Heart left ventricle (tissue), 16 donors: ENCODE measurements around the gene TMEM266. TPM values are rescaled to one million over a fixed set of nuclear protein-coding genes. Genes with fewer than 3 reads are reported as not detected.

Experiments used
- ATAC-seq, 4 donors: fragments of 200-7000 bp; cut with Tn5 transposase; one replicate each; pipeline ENCODE4 v1.9.1; 2020 to 2022; ENCODE audit warnings: moderate library complexity in 4 of 4, mild to moderate bottlenecking in 3 of 4, moderate number of reproducible peaks in 1 of 4
- DNase-seq, 5 donors: peaks; one replicate each; pipeline ENCODE4 v3.0.0-alpha.2; 2020
- H3K27ac ChIP-seq, 12 donors: fragments of 200-600 bp; sonication (generic) in 4 of 12; one replicate each; pipeline versions ENCODE4 v1.5.0 to v1.8.0; 2016 to 2022; ENCODE audit warnings: mild to moderate bottlenecking in 2 of 12
- H3K27me3 ChIP-seq, 9 donors: fragments of 200-600 bp; sonication (generic) in 2 of 9; one replicate each; pipeline versions ENCODE4 v1.5.1 to v1.8.0; 2016 to 2022; ENCODE audit warnings: mild to moderate bottlenecking in 3 of 9
- H3K36me3 ChIP-seq, 9 donors: fragments of 200-600 bp; sonication (generic) in 2 of 9; one replicate each; pipeline versions ENCODE4 v1.5.0 to v1.8.0; 2018 to 2022; ENCODE audit warnings: mild to moderate bottlenecking in 2 of 9
- H3K4me1 ChIP-seq, 12 donors: fragments of 200-600 bp; sonication (generic) in 4 of 12; one replicate each; pipeline versions ENCODE4 v1.5.0 to v1.8.0; 2016 to 2022; ENCODE audit warnings: mild to moderate bottlenecking in 3 of 12
- H3K4me3 ChIP-seq, 12 donors: fragments of 200-600 bp; sonication (generic) in 4 of 12; one replicate each; pipeline versions ENCODE4 v1.5.0 to v1.8.0; 2017 to 2022; ENCODE audit warnings: mild to moderate bottlenecking in 9 of 12, moderate library complexity in 4 of 12
- H3K9me3 ChIP-seq, 12 donors: fragments of 200-600 bp; sonication (generic) in 4 of 12; one replicate each; pipeline versions ENCODE4 v1.5.0 to v1.8.0; 2016 to 2022; ENCODE audit warnings: mild to moderate bottlenecking in 1 of 12
- POLR2A ChIP-seq, 2 donors: fragments of 450-650 bp; IDR thresholded peaks; one replicate each; pipeline ENCODE4 v1.6.1; 2017; ENCODE audit warnings: antibody characterized with exemption in 2 of 2, mild to moderate bottlenecking in 2 of 2, moderate library complexity in 2 of 2
- WGBS, 4 donors: extraction: QIAGEN DNeasy Blood & Tissue Kit in 2 of 4; methylation state at CpG; one replicate each; pipeline versions ENCODE4 v1.1.5 to v1.1.7; 2013 to 2018; 5-methylcytosine and 5-hydroxymethylcytosine counted together
- intact Hi-C, 10 donors: fragments of 100-400 bp; cut with DNase I; formaldehyde crosslinking; loops; one replicate each; pipeline versions ENCODE4 v1.11.1 to v1.14.2; 2022
- polyA plus RNA-seq, 2 donors: library from polyadenylated mRNA; stranded (reverse); fragments of 200-250 nt; gene quantifications; one replicate each; pipeline ENCODE4 v1.2.3, GENCODE V29; 2013
- total RNA-seq, 9 donors: library from RNA; depleted of rRNA in 2 of 9; stranded (reverse); fragments of >200 nt in 2 of 9; fragmentation: NEBNext Ultra II Directional in 3 of 9; extraction: Animal tissue kit (Norgen Biotek cat#: 25700) in 3 of 9; gene quantifications; one replicate each; pipeline versions ENCODE4 v1.1.0 to v1.2.4, GENCODE V29; 2016 to 2023
- TF ChIP-seq, protein P1 (sequence below), 12 donors: fragments of 200-600 bp; sonication (generic) in 4 of 12; IDR thresholded peaks; one replicate each; pipeline versions ENCODE4 v1.5.0 to v1.8.0; 2018 to 2022; ENCODE audit warnings: antibody characterized with exemption in 12 of 12, mild to moderate bottlenecking in 5 of 12
- donor health status: ischemic (EF 13 %, LVEDD 7.1; RV severe dilation, severe dysfunction).
- donor health status: healthy with polysubstance abuse.
- donor health status: DM: no; HTN: yes; CAD: no.
- donor health status: DM: no; HTN: no; CAD: no.
- donor health status: ischemic (EF 25% LVEDD 6.9; RV normal size, moderate dysfunction).
- donor health status: ischemic (EF 25% LVEDD 5.7; RV mildly dilated, moderate dysfunction).
- donor health status: healthy.
- donor health status: DM: yes; HTN: yes; CAD: no.
- donor health status: ischemic (EF 35%, LVEDD 5.7; RV mildly dilated, moderate dysfunction).
- donor health status: nonischemic (EF 11% LVEDD 7.7; RV severe dilation, severe dysfunction).
- donor health status: DM: yes; HTN: yes; CAD: no.
- donor health status: PGD.
- donor health status: ischemic (EF 29% LVEDD 5.4; RV normal size, mild dysfunction).
- donor health status: nonischemic (EF 23%, LVEDD 6.1; RV moderate dilation, normal function).

TMEM266 gene
- total and polyA plus RNA-seq, 11 donors, result 0.03 to 0.38 (median 0.28) TPM; not detected in 6

DNA sequence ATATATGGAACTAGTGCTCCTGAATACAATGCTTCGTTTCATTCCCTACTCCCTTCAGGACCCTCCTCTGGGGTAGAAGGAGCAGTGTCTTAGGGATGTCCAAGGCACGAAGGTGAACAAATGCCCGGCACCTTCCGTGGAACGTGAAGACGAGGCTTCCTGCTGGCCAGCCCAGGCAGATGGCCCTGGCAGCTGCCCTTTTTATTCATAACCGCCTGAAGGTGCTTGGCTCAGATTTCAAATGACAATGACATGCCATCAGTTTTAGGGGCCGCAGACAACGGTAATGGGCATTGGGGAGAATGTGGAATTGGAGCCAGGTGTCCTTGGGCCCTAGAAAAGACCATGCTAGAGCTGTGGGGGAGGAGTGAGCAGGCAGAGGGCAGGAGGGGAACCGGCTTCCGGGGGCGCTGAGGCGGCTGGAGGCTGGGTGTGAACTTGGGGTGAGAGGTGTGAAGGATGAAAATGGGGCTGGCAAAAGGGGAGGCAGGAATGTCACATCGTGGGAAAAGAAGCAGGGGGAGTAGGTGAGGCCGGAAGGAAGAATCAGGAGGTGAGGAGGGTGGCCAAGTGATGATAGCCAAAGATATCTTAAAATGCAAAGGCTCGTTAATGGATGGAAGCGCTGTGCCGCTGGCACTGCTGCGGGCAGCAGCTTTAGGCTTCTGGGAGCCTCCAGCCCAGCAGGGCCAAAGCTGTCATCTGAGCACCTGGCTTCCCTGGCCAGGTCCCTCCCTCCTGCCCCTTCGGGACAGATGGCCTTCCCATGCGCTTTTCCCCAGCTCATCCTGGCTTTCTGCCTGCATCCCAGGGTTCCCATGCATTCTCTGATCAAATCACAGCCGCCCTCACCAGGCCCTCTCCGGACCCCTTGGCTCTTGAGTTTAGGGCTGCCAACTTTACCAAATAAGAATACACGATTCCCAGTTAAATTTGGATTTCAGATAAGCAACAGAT, 93.7 kb downstream of the TMEM266 start:
- 66 to 71% (median 69%) methylated on average over 24 of the region's 24 CpGs for WGBS, 4 donors
- Histone ChIP-seq H3K9me3 (no peaks in the 10 kb centered on the region), H3K27ac (no peak overlapping the region), H3K27me3 (no peaks in the 10 kb centered on the region), H3K36me3 (no peaks in the 10 kb centered on the region), H3K4me3 (no peak overlapping the region), H3K4me1 (peaks cover 0 to 15% (median 9%) of the 10 kb centered on the region in 12 donors)
- DNase-seq, result no peak
- intact Hi-C loops, result no loop called here
- no peak for ATAC-seq
- TF ChIP-seq, protein P1, sequence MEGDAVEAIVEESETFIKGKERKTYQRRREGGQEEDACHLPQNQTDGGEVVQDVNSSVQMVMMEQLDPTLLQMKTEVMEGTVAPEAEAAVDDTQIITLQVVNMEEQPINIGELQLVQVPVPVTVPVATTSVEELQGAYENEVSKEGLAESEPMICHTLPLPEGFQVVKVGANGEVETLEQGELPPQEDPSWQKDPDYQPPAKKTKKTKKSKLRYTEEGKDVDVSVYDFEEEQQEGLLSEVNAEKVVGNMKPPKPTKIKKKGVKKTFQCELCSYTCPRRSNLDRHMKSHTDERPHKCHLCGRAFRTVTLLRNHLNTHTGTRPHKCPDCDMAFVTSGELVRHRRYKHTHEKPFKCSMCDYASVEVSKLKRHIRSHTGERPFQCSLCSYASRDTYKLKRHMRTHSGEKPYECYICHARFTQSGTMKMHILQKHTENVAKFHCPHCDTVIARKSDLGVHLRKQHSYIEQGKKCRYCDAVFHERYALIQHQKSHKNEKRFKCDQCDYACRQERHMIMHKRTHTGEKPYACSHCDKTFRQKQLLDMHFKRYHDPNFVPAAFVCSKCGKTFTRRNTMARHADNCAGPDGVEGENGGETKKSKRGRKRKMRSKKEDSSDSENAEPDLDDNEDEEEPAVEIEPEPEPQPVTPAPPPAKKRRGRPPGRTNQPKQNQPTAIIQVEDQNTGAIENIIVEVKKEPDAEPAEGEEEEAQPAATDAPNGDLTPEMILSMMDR (IDR thresholded peaks at IDR 0.05), result no peak
- no peak for TF ChIP-seq POLR2A (IDR thresholded peaks at IDR 0.05)

DNA sequence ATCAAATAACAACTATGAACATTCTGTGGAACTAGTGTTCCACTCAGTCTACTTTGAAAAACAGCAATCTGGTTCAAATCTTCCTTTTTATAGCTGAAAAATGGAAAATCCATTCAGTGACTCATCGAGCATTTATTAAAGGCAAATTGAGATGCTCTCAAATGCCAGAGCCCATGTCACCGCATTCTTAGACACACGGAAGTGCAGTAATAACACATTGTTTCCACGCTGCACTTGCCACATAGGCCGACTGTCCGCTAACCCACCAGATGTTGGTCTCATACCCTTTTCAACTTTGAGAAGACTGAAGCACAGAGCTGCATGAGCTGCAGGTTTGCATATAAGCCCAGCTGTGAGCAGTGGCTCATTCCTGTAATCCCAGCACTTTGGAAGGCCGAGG, 95.9 kb downstream of the TMEM266 start:
- TF ChIP-seq, protein P1 (IDR thresholded peaks at IDR 0.05), result no peak
- TF ChIP-seq POLR2A (IDR thresholded peaks at IDR 0.05), result no peak
- intact Hi-C loops, result no loop called here
- no peak for DNase-seq
- ATAC-seq, result no peak
- H3K27ac ChIP-seq, result no peak overlapping the region
- 89 to 94% (median 90%) methylated on average over 7 of the region's 7 CpGs for WGBS, 4 donors
- no peak overlapping the region for H3K4me3 ChIP-seq
- H3K9me3 ChIP-seq, result no peaks in the 10 kb centered on the region
- peaks cover 0 to 10% (median 4%) of the 10 kb centered on the region in 12 donors for H3K4me1 ChIP-seq
- H3K27me3 ChIP-seq, result no peaks in the 10 kb centered on the region
- H3K36me3 ChIP-seq, result no peaks in the 10 kb centered on the region

DNA sequence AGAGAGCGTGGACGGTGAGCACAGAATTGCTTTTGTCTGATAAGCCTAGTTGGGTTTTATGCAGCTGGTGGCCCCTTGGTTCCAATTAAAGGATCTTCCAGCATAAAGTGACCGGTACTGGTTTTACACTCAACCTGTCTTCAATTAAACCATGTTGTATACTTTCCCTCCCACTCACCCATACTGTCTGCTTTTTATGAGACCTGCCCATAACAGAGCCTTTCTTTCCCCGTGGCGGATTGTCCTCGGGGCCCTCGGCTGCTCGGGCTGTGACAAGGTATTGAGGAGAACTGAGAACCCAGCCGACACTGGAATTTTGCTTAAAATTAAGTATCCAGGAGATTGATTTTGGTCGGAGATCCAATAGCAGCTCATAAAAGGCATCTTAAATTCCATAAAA, 98.4 kb downstream of the TMEM266 start:
- Histone ChIP-seq H3K9me3 (no peaks in the 10 kb centered on the region), H3K27ac (no peak overlapping the region), H3K36me3 (no peaks in the 10 kb centered on the region), H3K27me3 (no peaks in the 10 kb centered on the region), H3K4me1 (peaks cover 0 to 26% (median 8%) of the 10 kb centered on the region in 12 donors), H3K4me3 (no peak overlapping the region)
- DNase-seq (no peak), ATAC-seq (no peak)
- TF ChIP-seq POLR2A (IDR thresholded peaks at IDR 0.05), result no peak
- TF ChIP-seq, protein P1 (IDR thresholded peaks at IDR 0.05), result no peak
- intact Hi-C loops, result no loop called here
- 94 to 96% (median 96%) methylated on average over 10 of the region's 10 CpGs for WGBS, 4 donors

DNA sequence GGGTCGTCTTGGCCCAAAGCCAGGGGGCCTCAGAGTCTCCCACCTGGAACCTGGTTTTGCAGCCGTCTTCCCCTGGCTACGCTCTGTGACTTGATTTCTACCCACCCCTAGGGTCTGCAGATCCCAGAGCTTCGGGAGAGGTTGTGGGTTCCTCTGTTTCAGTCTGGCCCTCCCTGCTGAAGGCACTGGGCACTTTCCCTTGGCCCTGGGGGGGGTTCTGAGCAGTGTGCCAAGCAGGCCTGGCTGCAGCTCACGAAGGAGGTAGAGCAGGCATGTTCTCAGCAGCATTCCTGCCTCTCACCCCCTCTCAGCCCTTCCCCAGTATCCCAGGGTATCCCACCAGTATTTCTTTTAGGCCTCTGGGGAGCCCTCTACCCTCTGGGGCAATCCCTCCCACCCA, 99.0 kb downstream of the TMEM266 start:
- Histone ChIP-seq H3K4me1 (peaks cover 0 to 32% (median 11%) of the 10 kb centered on the region in 12 donors), H3K4me3 (no peak overlapping the region), H3K36me3 (no peaks in the 10 kb centered on the region), H3K27me3 (no peaks in the 10 kb centered on the region), H3K9me3 (no peaks in the 10 kb centered on the region), H3K27ac (no peak overlapping the region)
- WGBS, 4 donors, result 80 to 87% (median 84%) methylated on average over 5 of the region's 5 CpGs
- intact Hi-C loops, result no loop called here
- ATAC-seq, result no peak
- TF ChIP-seq, protein P1 (IDR thresholded peaks at IDR 0.05), result no peak
- no peak for TF ChIP-seq POLR2A (IDR thresholded peaks at IDR 0.05)
- DNase-seq, result no peak
